NCI-H1436 treated with DMSO at 0.1 percent for 48 hours (cell line): ENCODE data around the gene LSS.

Experiments
- DNase-seq: peaks from one replicate; lab custom pipeline; 2025; lab: John Stamatoyannopoulos, UW

Gene LSS

GRCh38 chr21:46168659-46169386 lies 59.8 kb downstream of the LSS start:
- DNase-seq: no peak

GRCh38 chr21:46168238-46168637 lies 60.3 kb downstream of the LSS start:
- DNase-seq: no peak

DNA sequence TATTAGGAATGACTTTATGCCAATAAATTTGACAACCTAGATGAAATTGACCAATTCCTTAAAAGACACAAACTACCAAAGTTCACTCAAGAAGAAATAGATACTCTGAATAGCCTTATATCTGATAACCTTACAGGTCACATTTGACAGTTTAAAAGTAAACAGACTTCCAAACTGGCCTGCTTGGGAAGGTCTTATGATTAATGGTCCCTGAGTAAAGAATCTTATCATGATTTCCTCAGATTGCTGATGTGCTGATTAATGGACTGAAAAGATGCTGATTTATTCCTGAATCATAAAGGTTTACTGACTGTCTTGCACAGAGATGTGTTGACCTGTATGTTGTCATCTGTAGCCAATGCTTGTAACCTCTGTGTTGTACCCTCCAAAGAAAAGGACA lies 63.5 kb downstream of the LSS start:
- DNase-seq: no peak

- DNase-seq: no peak
These were observed 65.2 kb downstream of the LSS start for GRCh38 chr21:46163380-46163779.

- no peak for DNase-seq
These were observed 66.7 kb downstream of the LSS start for GRCh38 chr21:46161633-46162592.

GRCh38 chr21:46160907-46161632 lies 67.5 kb downstream of the LSS start:
- no peak for DNase-seq

DNA sequence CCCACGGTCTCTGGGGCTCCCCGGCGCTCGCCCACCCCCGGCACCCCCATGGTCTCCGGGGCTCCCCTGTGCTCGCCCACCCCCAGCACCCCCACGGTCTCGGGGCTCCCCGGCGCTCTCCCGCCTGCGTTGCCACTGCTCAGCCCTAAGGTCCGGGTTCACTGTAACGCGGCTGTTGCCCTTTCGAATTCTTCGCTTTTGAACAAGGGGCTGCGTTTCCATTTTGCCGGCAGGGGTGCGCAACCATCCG lies 68.0 kb downstream of the LSS start:
- DNase-seq: no peak

- DNase-seq: no peak
These were observed 68.5 kb downstream of the LSS start for GRCh38 chr21:46159841-46160656.

- no peak for DNase-seq
These were observed 69.2 kb downstream of the LSS start for GRCh38 chr21:46159390-46159789.

DNA sequence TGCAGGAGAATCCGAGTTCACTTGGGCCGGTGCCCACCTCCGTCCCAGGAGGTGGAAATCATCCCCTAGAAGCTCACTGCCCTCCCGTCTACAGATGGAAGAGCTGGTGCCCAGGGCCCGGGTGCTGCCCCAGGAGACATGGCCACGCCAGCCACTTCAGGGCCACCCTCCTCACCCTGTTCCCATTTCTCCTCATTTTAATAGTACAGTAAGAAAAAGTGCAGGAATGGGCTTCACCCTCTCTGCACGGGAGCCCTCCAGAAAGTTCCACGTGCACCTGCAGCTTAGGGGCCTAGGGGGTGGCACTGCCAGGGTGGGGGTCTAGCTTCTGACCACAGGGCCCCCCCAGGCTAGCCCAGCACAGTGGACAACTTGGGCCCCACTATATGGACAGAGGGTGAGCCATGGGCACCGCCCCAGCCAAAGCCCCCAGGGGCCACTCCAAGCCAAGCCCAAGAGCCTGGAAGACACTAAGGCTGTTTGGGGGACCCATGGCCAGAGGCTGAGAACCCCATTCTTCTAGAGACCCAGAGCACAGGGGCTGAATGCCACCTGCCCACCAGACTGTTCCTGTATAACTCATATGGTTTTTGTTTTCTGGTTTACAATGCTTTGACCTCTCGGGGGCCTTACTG lies 69.8 kb downstream of the LSS start:
- no peak for DNase-seq

- no peak for DNase-seq
These were observed 70.6 kb downstream of the LSS start for GRCh38 chr21:46157987-46158451.

GRCh38 chr21:46157396-46157986 lies 71.1 kb downstream of the LSS start:
- DNase-seq: no peak

GRCh38 chr21:46156678-46157077 lies 71.9 kb downstream of the LSS start:
- DNase-seq: no peak

DNA sequence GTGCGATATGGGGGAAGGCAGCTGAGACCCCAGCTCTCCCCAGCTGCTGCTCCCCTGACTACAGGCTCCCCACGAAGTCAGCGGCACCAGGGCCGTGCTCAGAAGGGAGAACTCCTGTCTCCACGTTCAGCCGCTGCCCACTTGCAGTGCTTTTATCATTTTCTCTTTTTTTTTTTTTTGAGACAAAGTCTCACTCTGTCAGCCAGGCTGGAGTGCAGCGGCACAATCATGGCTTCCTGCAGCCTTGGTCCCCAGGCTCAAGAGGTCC lies 72.3 kb downstream of the LSS start:
- DNase-seq: no peak

DNA sequence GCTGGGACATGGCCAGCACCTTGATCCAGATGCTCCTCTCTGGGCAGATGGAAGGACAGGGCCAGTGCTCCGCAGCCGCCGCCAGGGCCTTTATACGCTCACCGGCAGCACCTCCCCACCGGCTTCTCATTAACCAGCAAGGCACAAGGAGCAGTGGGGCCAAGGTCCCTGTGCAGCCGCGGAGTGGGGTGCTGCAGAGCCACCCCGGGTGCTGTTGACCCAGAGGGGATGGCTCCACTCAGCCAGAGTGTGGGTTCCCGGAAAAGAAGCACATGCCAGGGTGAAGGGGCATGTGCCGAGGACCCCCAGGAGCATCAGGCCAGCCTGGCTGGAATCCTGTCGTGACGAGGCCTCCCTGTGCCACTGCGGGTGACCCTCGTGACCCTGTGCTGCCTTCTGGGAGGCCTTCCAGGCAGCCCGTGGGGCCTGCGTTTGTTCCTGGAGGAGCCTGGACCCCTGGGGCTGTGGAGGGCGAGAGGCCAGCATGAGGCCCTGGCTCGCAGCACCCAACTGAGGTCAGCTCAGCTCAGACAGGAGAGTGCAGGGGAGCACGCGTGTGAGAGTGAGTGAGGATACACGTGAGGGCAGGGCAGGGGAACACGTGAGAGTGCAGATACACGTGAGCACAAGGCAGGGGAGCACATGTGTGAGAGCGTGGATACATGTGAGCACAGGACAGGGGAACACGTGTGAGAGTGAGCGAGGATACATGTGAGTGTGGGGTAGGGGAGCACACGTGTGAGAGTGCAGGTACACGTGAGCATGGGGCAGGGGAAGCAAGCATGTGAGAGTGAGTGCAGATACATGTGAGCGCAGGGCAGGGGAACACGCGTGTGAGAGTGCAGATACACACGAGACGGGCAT lies 72.8 kb downstream of the LSS start, which contains the start of gene FTCD:
TSS of gene FTCD (minus strand) at position 66 of the 864 bp plus-strand sequence. CDS start at position 10, 56 bp downstream.
- no peak for DNase-seq

- no peak for DNase-seq
These were observed 73.5 kb downstream of the LSS start for GRCh38 chr21:46154955-46155513.

GRCh38 chr21:46154155-46154954 lies 74.2 kb downstream of the LSS start:
- DNase-seq: no peak

- no peak for DNase-seq
These were observed 75.1 kb downstream of the LSS start for GRCh38 chr21:46153247-46154154.
